Activated CD8-positive, alpha-beta memory T cell treated with anti-CD3 and anti-CD28 coated beads, Interleukin-2, amount 50 U/mL, for 48 hours (primary cell): ENCODE data around the gene LRIT1.
A peak's percentile ranks its signal among the peaks of the same experiment; 100 is the strongest.

Source experiments
- DNase-seq: peaks from one replicate; pipeline ENCODE4 v3.0.0-alpha.2; 2020

LRIT1 gene

DNA sequence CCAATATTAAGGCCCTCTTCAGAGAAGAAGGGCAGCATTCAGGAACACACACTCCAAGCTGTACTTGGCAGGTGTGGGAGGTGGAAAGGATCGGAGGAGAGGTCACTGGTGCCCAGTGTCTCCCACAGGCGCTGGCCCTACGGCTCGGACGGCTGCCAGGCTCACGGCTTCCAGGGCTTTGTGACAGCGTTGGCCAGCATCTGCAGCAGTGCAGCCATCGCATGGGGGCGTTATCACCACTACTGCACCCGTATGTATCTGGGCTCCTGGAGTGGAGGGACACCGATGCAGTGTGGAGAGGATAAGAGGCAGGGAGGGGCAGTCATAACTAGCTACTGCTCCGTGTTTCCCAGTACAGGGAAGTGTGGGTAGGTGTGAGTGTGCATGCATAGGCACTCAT lies 7.4 kb upstream of the LRIT1 start:
- no peak for DNase-seq

DNA sequence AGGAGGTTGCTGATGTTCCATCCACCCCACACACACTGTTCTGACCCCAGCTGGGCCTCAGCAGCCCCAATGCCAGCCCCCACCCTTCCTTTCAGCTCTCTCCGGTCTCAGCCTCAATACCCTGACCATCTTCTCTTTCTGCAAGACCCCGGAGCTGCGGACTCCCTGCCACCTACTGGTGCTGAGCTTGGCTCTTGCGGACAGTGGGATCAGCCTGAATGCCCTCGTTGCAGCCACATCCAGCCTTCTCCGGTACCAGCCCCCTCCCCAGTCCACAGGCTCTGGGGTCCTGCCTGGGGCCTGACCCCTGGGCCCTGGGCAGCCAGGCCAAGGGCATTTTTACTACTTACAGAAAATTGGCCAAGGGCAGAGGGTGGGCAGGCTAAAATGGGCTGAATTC lies 6.2 kb upstream of the LRIT1 start:
- DNase-seq, result no peak

DNA sequence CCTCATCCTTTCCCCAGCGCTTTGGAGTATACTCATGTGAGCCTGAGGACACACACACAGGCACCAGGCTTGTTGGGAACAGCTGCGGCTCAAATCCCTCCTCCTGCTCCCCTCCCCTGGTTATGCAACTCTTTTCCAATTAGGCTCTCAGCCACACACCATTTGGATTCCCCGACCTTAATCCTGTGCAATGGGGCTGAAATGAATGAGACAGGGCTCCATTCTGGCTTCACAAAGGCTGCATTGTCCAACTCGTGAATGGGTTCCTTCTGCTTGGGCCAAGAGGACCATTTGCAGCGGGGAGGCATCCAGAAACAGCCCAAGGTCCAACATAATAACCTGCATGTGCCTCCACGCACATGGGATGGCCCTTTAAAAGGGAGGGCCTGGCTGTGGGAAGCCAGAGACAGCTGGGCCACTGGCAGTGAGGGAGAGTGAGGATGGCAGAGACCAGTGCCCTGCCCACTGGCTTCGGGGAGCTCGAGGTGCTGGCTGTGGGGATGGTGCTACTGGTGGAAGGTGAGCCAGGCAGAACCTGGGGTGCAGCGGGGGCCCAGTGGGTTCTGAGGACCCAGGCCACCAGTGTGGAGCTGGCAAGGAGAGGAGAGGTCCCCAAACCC lies 3.4 kb upstream of the LRIT1 start, which contains the start of gene RGR:
RGR (plus strand) TSS at position 403 of the 620 bp plus-strand sequence; CDS start at position 441, 38 bp downstream.
- DNase-seq, result no peak

DNA sequence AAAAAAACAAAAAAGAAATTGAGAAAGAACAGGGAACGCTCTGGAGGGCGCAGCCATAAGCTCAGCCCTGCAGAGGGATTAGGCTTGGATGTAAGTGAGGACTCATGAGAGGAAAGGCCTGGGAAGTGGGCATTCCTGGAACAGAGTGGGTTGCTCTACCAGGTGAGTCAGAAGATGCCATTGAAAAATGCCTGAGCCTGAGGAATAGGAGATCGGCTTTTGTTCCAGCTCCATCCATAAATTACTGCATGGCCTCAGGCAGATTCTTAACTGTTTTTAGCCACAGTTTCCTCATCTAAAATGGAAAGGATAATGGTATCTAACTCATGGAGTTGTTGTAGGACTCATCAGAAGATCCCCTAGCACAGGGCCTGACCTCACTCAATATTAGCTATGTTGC lies 2.4 kb upstream of the LRIT1 start:
- DNase-seq, result no peak

DNA sequence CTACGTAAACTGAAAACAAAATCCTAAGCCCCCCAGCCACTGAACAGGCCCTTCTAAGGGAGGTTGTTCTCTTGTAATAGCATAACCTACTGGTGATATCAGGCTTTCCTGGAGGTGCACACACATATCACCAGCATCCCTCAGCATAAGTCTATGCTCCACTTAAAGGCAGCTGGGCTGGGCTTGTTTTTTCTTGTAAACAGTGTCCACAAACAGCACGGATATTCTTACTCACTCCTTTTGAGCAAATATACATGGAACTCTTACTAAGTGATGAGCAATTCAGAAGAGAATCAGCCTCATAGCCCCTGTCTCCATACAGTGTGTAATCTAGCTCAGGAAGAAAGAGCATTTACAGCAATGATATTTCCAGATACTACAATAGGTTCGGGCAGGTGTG lies 2.4 kb downstream of the LRIT1 start:
- no peak for DNase-seq

DNA sequence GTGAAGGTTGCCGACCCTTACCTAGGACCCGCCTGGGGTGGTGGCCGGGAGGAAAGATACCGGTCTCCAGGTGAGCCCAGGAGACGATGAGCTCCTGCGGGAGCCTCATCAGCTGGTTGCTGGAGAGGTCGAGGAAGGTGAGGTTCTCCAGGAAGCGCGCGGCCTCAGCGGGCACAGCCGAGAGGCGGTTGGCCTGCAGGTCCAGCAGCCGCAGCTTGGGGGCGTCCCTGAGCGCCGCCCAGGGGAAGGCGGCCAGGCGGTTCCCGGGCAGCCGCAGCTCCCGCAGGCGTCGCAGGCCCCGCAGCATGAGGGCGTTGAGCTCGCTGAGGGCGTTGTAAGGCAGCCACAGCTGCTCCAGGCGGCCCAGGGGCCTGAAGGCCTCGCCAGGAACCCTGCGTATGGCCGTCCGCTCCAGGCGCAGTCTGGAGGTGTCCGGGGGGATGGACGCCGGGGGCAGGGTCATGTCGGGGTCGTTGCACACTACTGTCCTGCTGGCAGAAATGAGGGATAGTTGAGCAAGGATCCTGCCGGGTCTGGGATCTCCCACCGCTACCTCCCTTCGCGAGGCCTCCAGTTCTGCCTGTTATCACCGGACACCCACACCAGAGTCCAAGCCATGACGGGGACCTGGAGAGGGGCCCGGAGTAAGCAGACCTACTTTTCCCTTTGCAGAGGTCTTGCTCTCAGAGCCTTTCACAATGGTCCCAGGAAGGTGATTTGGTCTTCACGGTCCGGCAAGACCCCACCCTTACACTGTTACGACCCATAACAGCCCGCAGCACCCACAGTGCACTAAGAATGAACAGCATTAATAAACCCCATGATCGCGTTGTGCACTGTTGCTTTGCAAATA lies 3.9 kb downstream of the LRIT1 start:
- no peak for DNase-seq

DNA sequence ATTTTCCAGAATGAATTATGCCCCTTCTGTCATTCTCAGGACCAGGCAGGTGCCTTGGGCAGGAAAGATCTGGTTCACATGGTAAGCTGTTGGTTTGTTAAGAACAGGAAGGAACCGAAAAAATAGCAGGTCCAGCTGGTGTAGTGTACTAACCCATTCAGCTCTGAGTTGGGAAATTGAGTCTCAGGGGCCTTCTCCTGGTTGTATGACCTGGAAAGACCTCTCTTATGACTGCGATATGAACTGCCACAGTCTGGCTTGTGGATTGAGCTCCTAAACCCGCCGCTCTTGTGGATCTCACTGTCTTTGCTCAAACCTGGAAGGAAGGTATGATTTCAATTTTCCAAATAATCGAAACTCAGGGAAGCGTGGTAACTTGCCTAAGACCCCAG lies 4.5 kb downstream of the LRIT1 start:
- no peak for DNase-seq

DNA sequence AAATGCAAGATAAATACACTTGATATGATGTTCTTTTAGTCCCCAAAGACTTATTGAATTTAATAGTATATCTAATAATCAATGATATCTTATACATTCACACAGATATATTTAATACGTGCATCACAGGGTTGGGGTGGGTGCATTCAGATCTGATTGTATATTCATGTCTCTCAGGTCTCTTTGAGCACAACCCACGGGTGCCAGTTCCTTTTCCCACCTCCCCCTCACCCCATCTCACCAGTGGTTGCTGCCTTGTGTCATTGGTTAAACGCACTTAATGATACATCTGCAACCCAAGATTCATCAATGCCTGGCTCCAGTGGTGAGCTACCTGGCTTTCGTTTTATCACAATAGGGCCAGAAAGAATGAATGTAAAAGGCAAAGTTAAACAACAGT lies 6.2 kb downstream of the LRIT1 start:
- DNase-seq, result no peak

DNA sequence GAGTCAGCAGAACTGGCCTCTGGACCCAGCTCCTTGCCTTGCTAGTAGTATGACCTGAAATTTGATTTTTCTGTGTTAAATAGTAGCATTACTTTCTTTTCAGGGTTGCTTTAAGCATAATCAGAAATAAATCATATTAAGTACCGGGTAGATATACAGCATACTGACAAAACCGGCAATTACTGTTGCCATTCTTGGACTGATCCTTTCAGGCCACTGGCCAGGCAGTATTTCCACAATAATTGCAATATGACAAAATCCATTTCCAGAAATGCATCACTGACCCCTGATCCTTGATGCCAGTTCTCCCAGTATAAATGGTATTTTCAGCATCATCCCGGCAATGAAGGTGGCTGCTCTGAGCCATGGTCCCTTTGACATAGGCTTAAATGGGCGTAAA lies 6.9 kb downstream of the LRIT1 start:
- no peak for DNase-seq

DNA sequence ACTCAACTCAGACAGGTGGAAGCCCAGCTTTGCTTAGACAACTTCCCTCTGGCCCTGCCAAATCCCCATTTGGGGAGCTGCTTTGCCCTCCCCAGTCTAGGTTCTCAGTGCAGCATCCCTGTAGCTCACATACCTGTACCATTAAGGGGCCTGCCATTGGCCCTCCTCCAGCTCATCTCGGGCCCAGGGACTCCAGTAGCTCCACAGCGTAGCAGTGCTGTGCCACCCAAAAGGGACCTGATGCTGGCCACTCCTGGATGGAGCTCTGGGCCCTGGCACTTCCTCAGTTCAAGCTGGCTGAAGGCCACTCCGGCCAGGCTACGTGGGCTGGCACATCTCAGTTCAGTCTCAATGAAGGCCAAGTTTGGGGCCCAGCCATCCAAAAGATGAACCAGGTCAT lies 7.4 kb downstream of the LRIT1 start:
- no peak for DNase-seq

DNA sequence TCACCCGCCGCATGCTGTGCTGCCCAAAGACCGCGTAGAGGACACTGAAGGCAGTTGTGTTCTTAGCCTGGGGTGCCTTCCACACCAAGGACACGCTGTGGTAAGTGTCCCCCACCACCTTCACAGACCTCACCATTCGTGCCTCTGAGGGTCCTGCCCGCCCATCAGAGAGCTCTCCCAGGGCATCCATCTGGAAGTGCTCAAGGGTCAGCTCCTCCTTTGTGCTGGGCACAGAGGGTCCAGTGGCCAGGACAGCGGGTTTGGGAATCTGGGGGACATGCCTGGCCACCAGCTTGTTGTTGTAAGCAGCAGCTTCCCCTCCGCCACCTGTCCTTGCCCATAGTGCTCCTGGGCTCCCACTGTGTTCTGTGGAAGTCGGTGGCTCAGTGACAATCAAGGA lies 9.0 kb downstream of the LRIT1 start:
- DNase-seq, result no peak

DNA sequence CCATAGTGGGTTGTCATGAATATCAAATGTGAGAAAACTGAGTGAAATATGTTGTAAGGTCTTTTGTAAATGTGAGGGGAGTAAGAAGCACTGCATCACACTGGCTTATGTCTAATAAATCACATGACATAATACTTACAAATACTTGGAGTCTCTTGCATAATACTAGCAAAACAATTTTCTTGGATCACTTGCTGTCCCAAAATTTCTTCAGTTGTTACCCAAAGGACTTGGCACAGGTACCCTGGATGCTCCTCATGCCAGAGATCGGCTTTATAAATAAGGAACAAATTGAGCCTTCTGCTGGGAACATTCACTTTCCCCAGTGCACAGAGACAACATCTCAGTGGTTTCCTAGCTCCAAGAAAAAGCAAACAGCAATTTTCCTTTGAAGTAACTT lies 11.0 kb downstream of the LRIT1 start:
- no peak for DNase-seq

DNA sequence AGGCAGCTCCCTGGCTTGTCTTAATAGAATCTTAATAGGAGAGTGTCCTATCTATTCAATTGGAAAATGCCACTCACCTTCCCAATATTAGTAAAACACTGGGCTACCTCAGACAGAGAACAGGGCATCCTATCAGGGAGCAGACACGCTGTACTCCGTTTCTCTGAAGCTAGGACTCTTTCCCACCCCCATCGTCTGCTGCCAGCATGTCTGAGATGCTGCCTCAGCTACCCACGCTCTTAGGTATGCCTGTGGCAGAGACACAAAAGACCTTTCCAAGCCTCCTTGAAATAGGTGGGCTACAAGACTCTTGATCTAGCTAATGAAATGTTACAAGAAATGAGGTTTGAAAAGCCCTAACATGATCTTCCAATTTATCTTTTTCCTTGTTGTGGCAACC lies 13.5 kb downstream of the LRIT1 start:
- DNase-seq, result no peak

DNA sequence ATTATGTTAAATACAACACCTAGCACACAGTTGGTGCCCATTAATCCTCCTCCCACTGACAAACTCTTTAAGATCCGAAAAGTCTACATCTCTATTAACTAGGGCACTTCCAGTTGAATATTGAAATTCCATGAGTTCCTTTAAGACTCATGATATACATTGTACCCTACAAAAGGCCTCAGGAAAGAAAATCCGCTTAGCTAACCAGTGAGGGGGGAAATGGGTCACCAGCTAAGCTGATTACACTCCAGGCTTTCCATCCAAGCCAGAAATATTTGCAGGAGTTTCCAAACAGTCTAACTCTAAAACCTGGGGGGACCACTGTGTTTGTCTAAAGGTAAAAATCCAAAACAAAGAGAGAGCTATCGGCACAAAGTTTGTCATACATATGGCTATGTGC lies 14.7 kb downstream of the LRIT1 start:
- DNase-seq, result no peak

DNA sequence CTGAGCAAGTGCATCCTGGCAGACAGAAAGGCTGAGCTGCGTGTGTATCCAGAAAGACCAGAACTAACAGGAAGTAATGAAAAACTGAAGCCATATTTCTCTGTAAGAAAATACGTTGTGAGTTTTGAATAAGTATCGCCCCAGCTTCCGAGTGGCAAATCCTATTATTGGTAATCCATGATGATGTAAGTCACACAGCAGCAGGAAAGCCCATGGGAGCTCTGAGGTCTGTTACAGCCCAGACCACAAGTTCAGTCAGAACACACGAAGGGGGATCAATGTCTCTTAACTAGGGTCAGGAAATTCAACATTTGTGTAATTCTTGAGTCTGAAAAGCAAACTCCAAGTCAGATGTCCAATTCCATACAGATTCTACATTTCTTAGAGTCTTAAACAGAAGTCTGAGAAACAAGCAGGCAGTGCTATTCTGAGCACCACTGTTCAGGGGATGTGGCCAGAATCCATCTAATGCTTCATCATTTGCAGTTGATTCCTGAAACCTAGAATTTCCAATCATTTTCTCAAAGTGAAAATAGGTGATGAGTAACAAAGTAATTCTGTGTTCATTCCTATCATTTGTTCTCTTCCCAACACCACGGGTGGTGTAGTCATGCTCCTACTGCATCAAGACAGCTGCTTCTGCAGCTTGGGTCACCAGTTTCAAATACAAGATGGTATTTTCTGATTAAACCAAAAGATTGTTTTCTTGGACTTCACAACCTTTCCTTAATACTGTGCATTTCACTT lies 15.7 kb downstream of the LRIT1 start, which contains the start of gene LRIT2:
LRIT2 (minus strand) TSS at position 118 of the 747 bp plus-strand sequence; CDS start at position 94, 24 bp downstream.
- no peak for DNase-seq

DNA sequence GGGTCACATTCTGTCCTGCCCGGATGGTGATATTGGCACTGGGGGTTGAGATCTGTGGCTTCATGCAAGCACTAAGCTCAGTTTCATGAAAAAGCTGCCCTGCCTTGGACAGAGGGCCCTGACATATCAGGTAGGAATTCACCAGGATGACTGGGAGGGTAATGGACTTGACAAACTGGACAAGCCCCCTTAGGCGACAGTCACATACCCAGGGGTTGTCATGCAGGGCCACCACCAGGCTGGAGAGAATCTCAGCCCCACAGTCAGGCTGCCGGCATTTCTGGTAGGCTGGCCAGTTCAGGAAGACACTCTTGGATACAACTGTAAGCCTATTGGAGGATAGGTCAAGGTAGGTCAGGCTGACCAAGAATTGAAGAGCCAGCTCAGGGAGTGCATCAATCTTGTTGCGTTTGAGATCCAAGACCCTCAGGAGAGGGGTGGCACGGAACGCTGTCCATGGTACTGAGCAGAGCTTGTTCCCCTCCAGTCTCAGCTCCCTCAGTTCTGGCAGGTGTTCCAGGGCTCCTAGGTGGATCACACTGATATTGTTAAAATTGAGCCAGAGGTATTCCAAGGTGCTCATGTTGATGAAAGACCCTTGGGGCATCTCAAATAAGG lies 16.8 kb downstream of the LRIT1 start:
- no peak for DNase-seq

DNA sequence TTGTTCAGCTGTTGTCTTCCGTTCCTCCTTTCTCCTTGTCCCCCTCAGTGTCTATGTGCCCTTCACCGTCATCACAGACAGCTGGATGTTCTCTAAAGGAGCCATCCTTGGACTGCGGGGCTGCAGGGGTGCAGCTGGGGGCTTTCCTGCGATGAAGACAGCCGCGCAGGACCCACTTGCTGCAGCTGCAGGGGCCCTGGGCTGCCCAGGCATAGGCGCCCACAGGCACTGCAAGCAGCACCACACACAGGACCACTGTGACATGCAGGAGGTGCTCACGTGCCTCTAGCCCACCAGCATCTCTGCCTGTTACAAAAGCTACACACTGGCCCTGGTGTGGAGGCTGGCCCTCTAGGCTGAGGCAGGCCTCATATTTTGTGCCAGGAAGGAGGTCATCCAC lies 19.4 kb downstream of the LRIT1 start:
- no peak for DNase-seq

DNA sequence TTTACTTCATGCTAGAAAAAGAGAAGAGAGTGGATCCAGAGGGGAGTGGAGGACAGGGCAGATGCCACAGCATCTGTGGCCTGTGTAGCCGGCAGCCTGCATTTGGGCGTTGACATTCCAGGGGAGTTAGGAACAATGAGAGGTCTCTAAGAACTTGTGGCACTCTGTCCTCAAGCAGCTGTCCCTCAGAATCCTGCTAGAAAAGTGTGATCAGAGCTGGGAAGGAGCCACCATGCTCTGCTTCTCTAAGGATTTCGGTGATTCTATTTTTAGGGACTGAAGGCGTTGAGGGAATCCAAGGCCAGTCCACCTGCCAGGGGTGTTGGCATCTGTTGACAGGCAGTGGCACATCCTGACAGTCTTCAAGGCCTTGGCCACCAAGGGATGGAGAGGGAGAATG lies 23.6 kb downstream of the LRIT1 start:
- DNase-seq, result no peak

DNA sequence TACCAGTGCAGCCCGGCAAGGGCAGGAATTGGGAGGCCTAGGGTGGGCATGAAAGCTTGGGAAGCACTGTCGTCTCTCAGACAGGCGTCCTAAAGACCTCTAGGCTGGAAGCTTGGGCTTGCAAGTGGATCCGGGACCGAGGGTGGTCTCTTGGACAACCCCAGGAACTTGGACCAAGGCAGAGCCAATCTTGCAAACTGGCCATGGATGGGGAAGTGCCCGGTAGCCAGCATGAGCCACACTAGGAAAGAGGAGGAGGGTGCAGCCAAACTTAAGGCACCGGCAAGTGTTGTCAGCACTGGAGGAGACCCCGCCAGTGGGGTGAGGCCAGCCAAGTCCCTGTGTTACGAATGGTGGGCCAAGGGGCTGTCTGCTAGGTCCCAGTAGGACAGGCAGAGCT lies 24.5 kb downstream of the LRIT1 start:
- no peak for DNase-seq

DNA sequence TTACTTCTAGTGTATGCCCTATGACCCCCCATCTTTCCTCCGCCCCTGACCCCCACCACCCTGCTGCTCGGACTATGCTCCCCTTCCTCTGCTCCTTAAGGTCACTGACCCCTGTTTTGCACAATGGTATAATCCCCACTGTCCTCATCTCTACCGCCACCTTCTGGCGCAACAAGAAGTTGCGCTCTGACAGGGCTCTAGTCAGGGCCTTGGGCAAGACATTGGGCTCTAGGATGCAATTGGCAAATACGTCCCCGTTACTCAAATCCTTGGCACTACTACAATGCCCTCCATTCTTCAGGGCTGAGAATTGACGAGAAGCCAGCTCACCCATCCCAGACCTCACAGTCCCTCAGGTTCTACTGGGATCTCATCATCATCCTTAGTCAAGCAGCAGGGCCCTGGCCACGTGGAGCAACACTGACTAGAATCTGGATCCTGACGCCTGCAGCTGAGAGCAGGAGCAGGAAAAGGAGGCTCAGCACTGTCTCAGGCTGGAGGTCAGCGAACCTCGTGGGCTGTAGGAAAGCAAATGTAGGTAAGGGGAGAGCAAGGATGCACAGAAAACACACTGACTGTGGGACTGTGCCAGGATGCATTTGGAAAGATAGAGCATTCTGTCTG lies 26.6 kb downstream of the LRIT1 start:
- peak; percentile 70 for DNase-seq

DNA sequence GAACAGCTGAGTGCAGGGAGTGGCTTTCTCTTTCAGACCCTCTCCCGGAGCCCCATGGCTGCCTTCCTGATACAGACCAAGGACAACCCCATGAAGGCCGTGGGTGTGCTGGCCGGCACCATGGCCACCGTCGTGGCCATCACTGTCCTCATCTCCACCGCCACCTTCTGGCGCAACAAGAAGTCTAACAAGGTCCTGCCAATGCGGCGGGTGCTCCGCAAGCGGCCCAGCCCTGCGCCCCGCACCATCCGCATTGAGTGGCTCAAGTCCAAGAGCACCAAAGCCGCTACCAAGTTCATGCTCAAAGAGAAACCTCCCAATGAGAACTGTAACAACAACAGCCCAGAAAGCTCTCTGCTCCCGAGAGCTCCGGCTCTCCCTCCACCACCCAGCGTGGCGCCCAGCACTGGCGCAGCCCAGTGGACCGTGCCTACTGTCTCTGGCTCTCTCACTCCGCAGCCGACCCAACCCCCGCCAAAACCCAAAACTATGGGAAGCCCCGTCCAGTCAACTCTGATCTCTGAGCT lies 27.2 kb downstream of the LRIT1 start:
- DNase-seq, result no peak

DNA sequence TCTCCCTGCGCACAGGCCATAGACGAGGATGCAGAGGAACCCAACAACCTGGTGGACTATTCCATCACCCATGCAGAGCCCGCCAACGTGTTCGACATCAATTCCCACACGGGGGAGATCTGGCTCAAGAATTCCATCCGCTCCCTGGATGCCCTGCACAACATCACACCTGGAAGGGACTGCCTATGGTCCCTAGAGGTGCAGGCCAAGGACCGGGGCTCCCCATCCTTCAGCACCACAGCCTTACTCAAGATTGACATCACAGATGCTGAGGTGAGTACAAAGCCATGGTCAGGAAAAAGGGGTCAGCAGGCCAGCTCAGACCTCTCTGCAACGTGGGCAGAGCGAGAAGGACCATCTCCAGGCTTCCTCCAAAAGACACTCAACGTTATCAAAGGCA lies 28.3 kb downstream of the LRIT1 start:
- DNase-seq, result no peak

DNA sequence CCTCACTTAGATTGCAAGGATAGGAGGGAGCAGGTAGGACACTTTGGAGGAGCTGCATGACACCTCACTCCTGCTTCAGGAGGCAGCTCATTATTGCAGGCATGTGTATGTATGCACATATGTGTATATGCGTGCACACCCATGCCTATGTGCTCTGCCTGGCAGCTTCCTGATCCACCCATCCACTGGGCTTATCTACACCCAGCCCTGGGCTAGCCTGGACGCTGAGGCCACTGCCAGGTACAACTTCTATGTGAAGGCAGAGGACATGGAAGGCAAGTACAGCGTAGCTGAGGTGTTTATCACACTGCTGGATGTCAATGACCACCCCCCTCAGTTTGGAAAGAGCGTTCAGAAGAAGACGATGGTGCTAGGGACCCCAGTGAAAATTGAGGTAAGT lies 29.3 kb downstream of the LRIT1 start:
- no peak for DNase-seq
